ENCODE data around the gene RNF167.

GRCh38 chr17:4939546-4939795, 597 bp upstream of the RNF167 start:
- TF ChIP-seq CTCF (conservative IDR thresholded peaks at IDR 0.05 in 1 of 2, IDR thresholded peaks at IDR 0.05 in 1 of 2; ENCODE audit: extremely low read depth in 1 of 2, insufficient read depth in 1 of 2, low read depth in 1 of 2, low read length in 2 of 2) (no peak), EZH2 (IDR thresholded peaks at IDR 0.05; ENCODE audit: borderline replicate concordance, low read length) (no peak)
